ENCODE results near the gene TMEM165. TPM values are rescaled to one million over a fixed set of nuclear protein-coding genes. Genes with fewer than 3 reads are reported as not detected.

Gene TMEM165
- total and polyA plus RNA-seq, 2 donors (not counting 1 experiment from before 2014, with no cell fraction given) = 26.3 to 110 TPM

GRCh38 chr4:55345980-55346850 lies 49.5 kb upstream of the TMEM165 start, which contains the start of gene SRD5A3:
Gene SRD5A3, plus strand, starts transcription at chr4:55346242. Its CDS starts 95 bp downstream, at chr4:55346337.
- no peaks in the 10 kb centered on the region for H3K79me2 ChIP-seq (ENCODE audit: control insufficient read depth, insufficient read depth, low read length)
- peak within 1 kb of the TSS; percentile 85 for H3K4me3 Mint-ChIP-seq
- peak within 1 kb of the TSS; percentile 98 for H2AFZ ChIP-seq (ENCODE audit: insufficient read depth, low read depth, low read length, poor library complexity, severe bottlenecking)
- peak; percentile 85 for DNase-seq
- peak within 1 kb of the TSS; percentile 94 for H3K27ac Mint-ChIP-seq
- no peak for TF ChIP-seq EZH2 (IDR thresholded peaks at IDR 0.05; ENCODE audit: borderline replicate concordance, insufficient read depth, low read depth, low read length, poor library complexity, severe bottlenecking)
- TF ChIP-seq CTCF (IDR thresholded peaks at IDR 0.05) = peak; percentile 99
- H3K27ac ChIP-seq (ENCODE audit: low read length in 2 of 2) = peak within 1 kb of the TSS; percentile 69 to 85
- H3K4me2 ChIP-seq (replicated peaks; ENCODE audit: low read depth, low read length, poor library complexity, severe bottlenecking) = peak within 1 kb of the TSS; percentile 94
- H3K9me3 Mint-ChIP-seq (ENCODE audit: insufficient read depth) = no peaks in the 10 kb centered on the region
- peak; percentile 89 for ATAC-seq (ENCODE audit: low read depth)
- H4K20me1 ChIP-seq (ENCODE audit: control insufficient read depth, insufficient read depth, low read length, poor library complexity, severe bottlenecking) = no peaks in the 10 kb centered on the region
- no peaks in the 10 kb centered on the region for H3K9me3 ChIP-seq (ENCODE audit: control extremely low read depth in 1 of 3, control insufficient read depth in 2 of 3, insufficient read depth in 1 of 3, low read length in 2 of 3)
- no peaks in the 10 kb centered on the region for H3K27me3 ChIP-seq (replicated peaks in 1 of 4; ENCODE audit: control extremely low read depth in 1 of 4, control insufficient read depth in 3 of 4, insufficient read depth in 4 of 4, low read length in 3 of 4)
- no peaks in the 10 kb centered on the region for H3K36me3 ChIP-seq (replicated peaks in 1 of 2; ENCODE audit: control extremely low read depth in 1 of 2, control insufficient read depth in 1 of 2, extremely low read depth in 1 of 2, insufficient read depth in 2 of 2, low read length in 1 of 2)
- peak within 1 kb of the TSS; percentile 86 for H3K9ac ChIP-seq (ENCODE audit: low read length)
- under 1% methylated on average over 95 of the region's 95 CpGs for whole genome bisulfite sequencing (ENCODE audit: insufficient coverage)
- H3K27me3 Mint-ChIP-seq = no peaks in the 10 kb centered on the region
- ChIA-PET CTCF (interaction anchor here (0.7 to 4.2 kb wide), 20 partner anchors 9 to 619 kb away, joined by 3 to 29 read pairs (median 4); partner anchors contain the start of gene TMEM165), POLR2A (interaction anchor here (1.4 to 2.1 kb wide), 2 partner anchors 49 to 200 kb away, joined by 7 to 9 read pairs; partner anchors contain the start of genes CLOCK and TMEM165)
- H3K4me3 ChIP-seq (ENCODE audit: control extremely low read depth in 1 of 5, extremely low read depth in 1 of 5, insufficient read depth in 1 of 5, low read depth in 2 of 5, low read length in 4 of 5) = peak within 1 kb of the TSS; percentile 56 to 84 (median 73)
- peaks cover 10% of the 10 kb centered on the region for H3K4me1 Mint-ChIP-seq
- intact Hi-C loops (cut with micrococcal nuclease) = loop anchor here (1.0 to 5.0 kb wide), 6 partner anchors 49 to 601 kb away; partner anchors contain the start of genes CEP135, CLOCK, EXOC1 and TMEM165
- peaks cover 4 to 9% of the 10 kb centered on the region in 2 donors for H3K4me1 ChIP-seq (ENCODE audit: control insufficient read depth in 2 of 2, insufficient read depth in 2 of 2, low read length in 2 of 2)

All from B cell (primary cell).